Epithelial cell of proximal tubule (primary cell): ENCODE data around the gene HOXA5. TPM values are rescaled to one million over a fixed set of nuclear protein-coding genes. Genes with fewer than 3 reads are reported as not detected.
A peak's percentile ranks its signal among the peaks of the same experiment; 100 is the strongest.

Source experiments
- DNase-seq: peaks from one replicate; pipeline ENCODE4 v3.0.0-alpha.2; 2011; ENCODE audit warnings: low read depth
- H3K4me3 ChIP-seq: 2 replicates; pipeline ENCODE4 v1.5.1; 2011; ENCODE audit warnings: low read depth, mild to moderate bottlenecking, low read length
- total RNA-seq: library from RNA; depleted of rRNA; stranded (reverse); fragments of >200 nt; gene quantifications from 2 replicates; pipeline ENCODE4 v1.2.3, GENCODE V29; 2015
- TF ChIP-seq, protein P1 (sequence below): conservative IDR thresholded peaks from 2 replicates; pipeline ENCODE4 v1.5.1; 2012; ENCODE audit warnings: low read depth, mild to moderate bottlenecking, low read length

The HOXA5 gene
- total RNA-seq, 1 donor from 2014 or later, result 47.6 TPM

DNA sequence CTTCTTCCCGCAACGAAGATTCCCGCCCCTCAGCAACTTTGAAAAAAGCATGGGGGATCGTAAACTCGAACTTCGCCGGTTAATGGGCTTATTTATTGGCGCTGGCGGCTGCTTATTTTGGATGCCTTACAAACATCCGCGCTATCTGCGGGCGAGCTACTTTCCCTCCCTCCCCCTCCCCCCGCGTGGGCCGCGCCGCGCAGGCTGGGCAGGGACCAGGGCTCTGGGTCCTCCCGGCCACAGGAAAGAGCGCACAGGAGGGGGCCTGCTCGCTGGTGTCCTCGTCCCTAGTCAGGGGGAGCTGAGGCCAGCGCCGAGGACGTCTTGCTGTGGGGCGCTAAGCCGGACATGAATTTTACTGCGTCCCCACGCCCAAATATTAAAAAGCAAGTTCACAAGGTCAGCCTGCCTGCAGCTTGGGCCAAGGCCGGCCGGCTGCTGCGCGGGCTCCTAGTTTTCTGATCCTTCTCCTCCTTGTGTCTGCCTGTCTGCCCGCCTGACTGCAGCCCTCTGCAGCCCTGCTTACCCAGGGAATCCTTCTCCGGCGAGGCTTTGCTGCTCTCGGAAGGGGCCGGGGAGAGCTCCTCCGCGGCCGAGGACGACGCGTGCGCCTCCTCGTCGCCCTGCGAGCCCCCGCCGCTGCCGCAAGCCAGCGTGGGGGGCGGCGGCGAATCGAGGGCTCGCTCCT is 29.5 kb upstream of the HOXA5 start:
- DNase-seq, result no peak
- TF ChIP-seq, protein P1, sequence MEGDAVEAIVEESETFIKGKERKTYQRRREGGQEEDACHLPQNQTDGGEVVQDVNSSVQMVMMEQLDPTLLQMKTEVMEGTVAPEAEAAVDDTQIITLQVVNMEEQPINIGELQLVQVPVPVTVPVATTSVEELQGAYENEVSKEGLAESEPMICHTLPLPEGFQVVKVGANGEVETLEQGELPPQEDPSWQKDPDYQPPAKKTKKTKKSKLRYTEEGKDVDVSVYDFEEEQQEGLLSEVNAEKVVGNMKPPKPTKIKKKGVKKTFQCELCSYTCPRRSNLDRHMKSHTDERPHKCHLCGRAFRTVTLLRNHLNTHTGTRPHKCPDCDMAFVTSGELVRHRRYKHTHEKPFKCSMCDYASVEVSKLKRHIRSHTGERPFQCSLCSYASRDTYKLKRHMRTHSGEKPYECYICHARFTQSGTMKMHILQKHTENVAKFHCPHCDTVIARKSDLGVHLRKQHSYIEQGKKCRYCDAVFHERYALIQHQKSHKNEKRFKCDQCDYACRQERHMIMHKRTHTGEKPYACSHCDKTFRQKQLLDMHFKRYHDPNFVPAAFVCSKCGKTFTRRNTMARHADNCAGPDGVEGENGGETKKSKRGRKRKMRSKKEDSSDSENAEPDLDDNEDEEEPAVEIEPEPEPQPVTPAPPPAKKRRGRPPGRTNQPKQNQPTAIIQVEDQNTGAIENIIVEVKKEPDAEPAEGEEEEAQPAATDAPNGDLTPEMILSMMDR, result no peak
- H3K4me3 ChIP-seq, result peak overlapping the region; percentile 74

DNA sequence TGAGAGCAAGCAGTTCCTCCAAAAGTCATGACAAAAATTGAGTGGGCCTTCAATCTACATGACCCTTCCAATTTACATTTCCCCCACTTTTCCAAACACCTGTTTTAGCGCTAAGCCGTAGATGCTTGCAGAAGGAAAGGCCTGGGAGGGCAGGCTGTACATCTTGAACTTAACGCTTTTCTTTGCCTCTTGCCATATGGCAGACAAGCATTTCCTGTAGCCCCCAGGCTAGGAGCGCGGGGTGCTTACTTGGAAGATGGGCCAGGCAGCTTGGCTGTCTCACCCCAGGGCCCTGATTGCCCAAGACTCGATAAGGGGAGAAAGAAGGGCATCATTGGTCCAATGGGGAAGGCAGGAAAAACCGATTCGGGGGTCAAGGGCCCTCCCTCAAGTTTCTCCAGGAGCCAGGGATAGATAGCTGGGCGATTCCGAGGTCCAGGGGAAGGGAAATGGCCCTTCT is 28.9 kb upstream of the HOXA5 start:
- peak overlapping the region; percentile 74 for H3K4me3 ChIP-seq
- TF ChIP-seq, protein P1, result no peak
- DNase-seq, result no peak

DNA sequence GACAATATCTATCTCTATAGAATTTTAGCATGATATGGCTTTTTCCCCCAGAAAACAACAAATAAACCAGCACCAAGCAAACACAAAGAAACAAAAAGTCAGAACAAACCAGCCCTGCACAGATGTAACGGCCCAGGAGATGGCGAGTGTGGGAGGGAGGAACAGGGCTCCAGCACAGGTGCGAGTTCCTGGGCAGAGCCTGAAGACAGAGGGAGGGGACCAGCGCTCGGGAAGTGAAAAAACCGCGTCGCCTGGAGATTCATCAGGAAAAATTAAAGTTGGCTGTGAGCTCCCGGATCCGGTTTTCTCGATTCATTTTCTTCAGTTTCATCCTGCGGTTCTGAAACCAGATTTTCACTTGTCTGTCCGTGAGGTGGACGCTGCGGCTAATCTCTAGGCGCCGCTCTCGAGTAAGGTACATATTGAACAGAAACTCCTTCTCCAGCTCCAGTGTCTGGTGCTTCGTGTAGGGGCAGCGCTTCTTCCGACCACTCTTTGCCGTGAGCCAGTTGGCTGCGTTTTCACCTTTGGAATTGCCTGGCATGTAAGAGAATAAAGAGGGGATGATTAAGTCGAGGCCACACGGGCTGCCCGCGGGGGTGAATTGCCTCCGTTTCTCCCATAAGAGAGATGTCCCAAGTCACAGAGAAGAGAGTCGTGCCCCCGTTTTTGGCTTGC is 28.3 kb upstream of the HOXA5 start:
- peak overlapping the region; percentile 74 for H3K4me3 ChIP-seq
- TF ChIP-seq, protein P1, result no peak
- DNase-seq, result no peak

DNA sequence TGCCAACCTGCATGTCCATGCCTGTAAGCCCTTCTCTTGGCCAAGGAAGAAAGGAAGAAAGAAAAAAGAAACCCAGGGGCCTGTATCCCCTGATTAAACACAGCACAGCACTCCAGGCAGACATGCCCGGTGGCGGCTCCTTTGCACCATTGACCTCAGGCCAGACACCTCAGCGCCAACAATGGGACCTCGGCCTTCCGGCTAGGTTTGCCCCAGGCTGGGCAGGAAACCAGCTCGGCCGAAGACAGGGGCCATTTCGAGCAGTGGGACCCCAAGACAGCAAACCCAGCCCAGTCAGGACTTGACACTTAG is 27.8 kb upstream of the HOXA5 start:
- DNase-seq, result no peak
- TF ChIP-seq, protein P1, result no peak
- peak overlapping the region; percentile 74 for H3K4me3 ChIP-seq

DNA sequence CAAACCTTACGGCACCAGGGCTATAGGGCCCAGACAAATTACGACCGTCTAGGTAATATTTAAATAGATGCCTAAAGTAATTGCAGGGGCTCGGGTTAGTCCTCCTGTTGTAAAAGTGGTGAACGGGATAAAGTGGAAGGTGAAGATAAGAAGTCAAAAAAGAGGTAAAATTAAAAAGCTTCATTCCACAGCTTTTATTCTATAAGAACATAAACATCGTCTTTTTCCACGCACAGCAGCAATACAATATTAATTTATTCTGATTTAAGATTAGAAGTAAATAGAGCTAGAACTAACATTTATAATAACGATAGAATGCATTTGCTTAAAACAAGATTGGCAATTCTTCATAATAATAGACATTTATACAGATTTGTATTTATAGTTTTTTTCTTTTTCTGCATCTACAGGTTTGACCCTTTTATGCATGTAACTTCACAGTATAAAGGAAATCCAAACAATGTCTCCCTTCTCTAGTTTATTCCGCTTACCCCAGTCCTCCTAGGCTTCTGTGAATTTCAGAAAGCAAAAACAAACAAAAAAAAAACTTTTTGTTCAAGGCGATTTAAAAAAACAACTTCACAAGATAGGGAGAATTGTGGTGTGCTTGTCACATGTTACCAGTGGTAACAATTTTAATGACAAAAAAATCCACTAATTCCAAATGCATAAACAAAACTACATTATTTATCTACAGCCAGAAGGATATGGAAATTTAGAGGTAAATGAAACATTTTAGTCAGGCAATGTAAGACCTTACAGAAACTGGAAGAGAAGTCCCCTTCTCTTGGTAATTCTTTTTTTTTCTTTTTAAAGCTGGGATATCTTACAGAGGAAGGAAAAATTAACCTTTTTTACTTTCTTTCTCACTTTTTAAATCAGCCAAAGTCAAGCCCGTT is 27.2 kb upstream of the HOXA5 start:
- peak overlapping the region; percentile 74 for H3K4me3 ChIP-seq
- DNase-seq, result no peak
- TF ChIP-seq, protein P1, result no peak

DNA sequence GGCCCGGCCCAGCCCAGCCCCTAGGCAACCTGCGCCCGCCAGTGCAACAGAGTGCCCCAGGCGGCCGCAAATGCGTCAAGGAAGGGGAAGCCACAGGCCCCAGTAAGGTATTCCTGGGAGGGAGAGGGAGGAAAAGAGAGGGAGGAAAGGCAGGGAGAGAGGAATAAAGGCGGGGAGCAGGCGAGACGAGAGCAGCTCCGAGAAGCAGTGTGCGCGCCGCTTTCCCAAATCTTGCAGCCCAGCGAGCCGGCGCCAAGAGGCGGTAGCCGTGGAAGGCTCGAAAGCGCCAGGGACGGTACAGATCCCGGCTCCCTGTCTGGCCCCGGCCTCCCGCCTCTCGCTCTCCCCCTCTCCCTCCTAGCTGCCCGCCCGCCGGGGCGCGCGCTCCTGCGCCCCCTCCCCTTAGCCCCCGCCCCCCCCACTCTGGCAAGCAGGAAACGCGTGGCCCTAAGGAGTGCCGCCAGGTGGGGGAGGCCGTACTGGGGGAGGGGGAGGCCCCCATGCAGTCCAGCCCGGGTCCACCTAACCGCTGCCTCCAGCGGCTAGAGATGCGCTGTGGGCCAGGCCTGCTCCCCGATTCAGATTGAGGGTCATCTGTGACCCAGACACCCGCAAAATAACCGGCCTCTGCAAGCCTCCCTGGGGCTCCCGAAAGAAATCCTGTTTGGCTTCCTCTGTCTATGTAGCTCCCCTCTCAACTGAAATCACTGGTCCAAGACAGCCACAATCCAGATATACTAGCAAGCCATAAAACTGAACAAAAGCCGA is 26.4 kb upstream of the HOXA5 start:
- DNase-seq, result no peak
- peak overlapping the region; percentile 74 for H3K4me3 ChIP-seq
- TF ChIP-seq, protein P1, result no peak
